IMR-90 (cell line): ENCODE results near the gene IL23R.
A peak's percentile ranks its signal among the peaks of the same experiment; 100 is the strongest.

Experiments used
- CTCF ChIP-seq: conservative IDR thresholded peaks from 2 replicates; pipeline ENCODE4 v1.5.1; 2012; ENCODE audit warnings: mild to moderate bottlenecking, low read depth, low read length, improper control_type of control experiment
- POLR2A ChIP-seq: IDR thresholded peaks from 2 replicates; pipeline ENCODE4 v1.6.1; 2012; ENCODE audit warnings: mild to moderate bottlenecking, low read depth, low read length

- TF ChIP-seq CTCF (peak; percentile 55), POLR2A (no peak)
Observed at GRCh38 chr1:67214420-67215174, 48.3 kb downstream of the IL23R start.
